Adrenal gland (tissue), 5 donors: ENCODE measurements around the gene SYNDIG1.

Experiments
- CTCF ChIP-seq, 6 experiments: fragments of 450-650 bp in 4 of 6; fragments of 200-600 bp in 2 of 6; sonication (generic) in 1 of 6; IDR thresholded peaks; 1 replicate in 5 of 6; 2 replicates in 1 of 6; pipeline versions ENCODE4 v1.5.1 to v1.8.0; 2016 to 2021; ENCODE audit warnings: antibody characterized with exemption in 6 of 6, mild to moderate bottlenecking in 2 of 6, moderate library complexity in 1 of 6
- POLR2A ChIP-seq, 2 donors: fragments of 450-650 bp; IDR thresholded peaks; one replicate each; pipeline ENCODE4 v1.6.1; 2017; ENCODE audit warnings: antibody characterized with exemption in 2 of 2, mild to moderate bottlenecking in 2 of 2, moderate library complexity in 1 of 2
- donor health status: DM: no; HTN: no; CAD: no.

- TF ChIP-seq CTCF (IDR thresholded peaks at IDR 0.05) (no peak), POLR2A (IDR thresholded peaks at IDR 0.05) (no peak)
These were observed 99.4 kb downstream of the SYNDIG1 start for GRCh38 chr20:24568842-24569241.
